HUES48 (cell line): Measurements from ENCODE around the gene KEAP1.

Source experiments
- H3K27ac ChIP-seq: one replicate; pipeline ENCODE4 v1.7.0; 2013; ENCODE audit warnings: low read depth, low read length, inconsistent platforms
- H3K27me3 ChIP-seq: 2 replicates; pipeline ENCODE4 v1.6.1; 2013; ENCODE audit warnings: mild to moderate bottlenecking, low read length; ENCODE audit not compliant: control insufficient read depth, insufficient read depth
- H3K36me3 ChIP-seq: 2 replicates; pipeline ENCODE4 v1.6.1; 2013; ENCODE audit warnings: low read length; ENCODE audit not compliant: control insufficient read depth, insufficient read depth
- H3K4me1 ChIP-seq: 2 replicates; pipeline ENCODE4 v1.6.1; 2013; ENCODE audit warnings: mild to moderate bottlenecking, low read length; ENCODE audit not compliant: control insufficient read depth, insufficient read depth
- H3K4me3 ChIP-seq: 2 replicates; pipeline ENCODE4 v1.5.1; 2013; ENCODE audit warnings: mild to moderate bottlenecking, low read depth, low read length
- H3K9ac ChIP-seq: 2 replicates; pipeline ENCODE4 v1.6.1; 2013; ENCODE audit warnings: mild to moderate bottlenecking, low read depth, low read length, moderate library complexity
- H3K9me3 ChIP-seq: 2 replicates; pipeline ENCODE4 v1.6.1; 2013; ENCODE audit warnings: low read length; ENCODE audit not compliant: control insufficient read depth, insufficient read depth

Gene KEAP1

GRCh38 chr19:10523135-10523636 is 20.0 kb upstream of the KEAP1 start:
- no peak overlapping the region for H3K27ac ChIP-seq

GRCh38 chr19:10521461-10522171 is 18.5 kb upstream of the KEAP1 start:
- Histone ChIP-seq H3K9me3 (no peaks in the 10 kb centered on the region), H3K27me3 (peaks cover 29% of the 10 kb centered on the region), H3K4me1 (0 out of 2 replicates have a peak, but pooled peaks cover 5% of the 10 kb centered on the region), H3K27ac (no peak overlapping the region), H3K36me3 (no peaks in the 10 kb centered on the region), H3K4me3 (no peak overlapping the region), H3K9ac (no peak overlapping the region)

More at GRCh38 chr19:10523135-10523636, 20.0 kb upstream of the KEAP1 start:
- Histone ChIP-seq H3K9ac (no peak overlapping the region), H3K9me3 (no peaks in the 10 kb centered on the region), H3K4me1 (no peaks in the 10 kb centered on the region), H3K4me3 (no peak overlapping the region), H3K36me3 (no peaks in the 10 kb centered on the region), H3K27me3 (peaks cover 13% of the 10 kb centered on the region)

GRCh38 chr19:10520652-10521318 is 17.6 kb upstream of the KEAP1 start:
- no peak overlapping the region for H3K4me3 ChIP-seq
- peaks cover 37% of the 10 kb centered on the region for H3K27me3 ChIP-seq
- H3K27ac ChIP-seq, result no peak overlapping the region
- H3K9me3 ChIP-seq, result no peaks in the 10 kb centered on the region
- no peaks in the 10 kb centered on the region for H3K36me3 ChIP-seq
- 0 out of 2 replicates have a peak, but pooled peaks cover 5% of the 10 kb centered on the region for H3K4me1 ChIP-seq
- no peak overlapping the region for H3K9ac ChIP-seq

- H3K9me3 ChIP-seq, result no peaks in the 10 kb centered on the region
- H3K9ac ChIP-seq, result no peak overlapping the region
- H3K27me3 ChIP-seq, result peaks cover 51% of the 10 kb centered on the region
- no peak overlapping the region for H3K4me3 ChIP-seq
- no peaks in the 10 kb centered on the region for H3K36me3 ChIP-seq
- peaks cover 9% of the 10 kb centered on the region; the same call in 1 of the 2 replicates for H3K4me1 ChIP-seq
- no peak overlapping the region for H3K27ac ChIP-seq
Measured at GRCh38 chr19:10519421-10519820, 16.3 kb upstream of the KEAP1 start.

- Histone ChIP-seq H3K36me3 (no peaks in the 10 kb centered on the region), H3K9ac (no peak overlapping the region), H3K4me3 (peak overlapping the region; percentile 78), H3K27ac (no peak overlapping the region), H3K4me1 (peaks cover 9% of the 10 kb centered on the region; the same call in 1 of the 2 replicates), H3K9me3 (no peaks in the 10 kb centered on the region), H3K27me3 (peaks cover 58% of the 10 kb centered on the region)
Measured at GRCh38 chr19:10518444-10519361, 15.5 kb upstream of the KEAP1 start.

- Histone ChIP-seq H3K36me3 (no peaks in the 10 kb centered on the region), H3K9ac (no peak overlapping the region), H3K4me3 (peak overlapping the region; percentile 78), H3K27me3 (peaks cover 66% of the 10 kb centered on the region), H3K27ac (no peak overlapping the region), H3K9me3 (no peaks in the 10 kb centered on the region), H3K4me1 (peaks cover 9% of the 10 kb centered on the region; the same call in 1 of the 2 replicates)
Measured at GRCh38 chr19:10517760-10518443, 14.7 kb upstream of the KEAP1 start.

- H3K9ac ChIP-seq, result no peak within 1 kb of the TSS
- no peak within 1 kb of the TSS for H3K27ac ChIP-seq
Measured at GRCh38 chr19:10517361-10517759, 14.2 kb upstream of the KEAP1 start, which contains the start of gene S1PR5. S1PR5 (minus strand) TSS chr19:10517447; CDS start chr19:10515011, 2,436 bp downstream.

GRCh38 chr19:10516671-10517286 is 13.6 kb upstream of the KEAP1 start:
- Histone ChIP-seq H3K27ac (no peak overlapping the region), H3K9ac (no peak overlapping the region), H3K4me3 (peak overlapping the region; percentile 78), H3K36me3 (no peaks in the 10 kb centered on the region), H3K4me1 (peaks cover 9% of the 10 kb centered on the region; the same call in 1 of the 2 replicates), H3K9me3 (no peaks in the 10 kb centered on the region), H3K27me3 (peaks cover 71% of the 10 kb centered on the region)

More at GRCh38 chr19:10517361-10517759, 14.2 kb upstream of the KEAP1 start, which contains the start of gene S1PR5:
- peaks cover 71% of the 10 kb centered on the region for H3K27me3 ChIP-seq
- peak within 1 kb of the TSS; percentile 78 for H3K4me3 ChIP-seq
- peaks cover 9% of the 10 kb centered on the region; the same call in 1 of the 2 replicates for H3K4me1 ChIP-seq
- H3K9me3 ChIP-seq, result no peaks in the 10 kb centered on the region
- H3K36me3 ChIP-seq, result no peaks in the 10 kb centered on the region

GRCh38 chr19:10516064-10516385 is 12.9 kb upstream of the KEAP1 start:
- Histone ChIP-seq H3K27me3 (peaks cover 71% of the 10 kb centered on the region), H3K4me1 (peaks cover 9% of the 10 kb centered on the region; the same call in 1 of the 2 replicates), H3K9me3 (no peaks in the 10 kb centered on the region), H3K36me3 (no peaks in the 10 kb centered on the region), H3K4me3 (no peak overlapping the region), H3K27ac (no peak overlapping the region), H3K9ac (no peak overlapping the region)
